Chondrocyte (in vitro differentiated cells): ENCODE results near the gene MORN1. TPM values are rescaled to one million over a fixed set of nuclear protein-coding genes. Genes with fewer than 3 reads are reported as not detected.

Source experiments
- DNase-seq: peaks from one replicate; pipeline ENCODE4 v3.0.0; 2021; ENCODE audit warnings: mixed read lengths, low spot score
- H3K27ac Mint-ChIP-seq: one replicate; pipeline ENCODE4 v1.8.0; 2021; ENCODE audit warnings: mild to moderate bottlenecking, moderate library complexity, mixed read lengths; ENCODE audit not compliant: unreplicated experiment
- H3K27me3 Mint-ChIP-seq: 2 replicates; pipeline ENCODE4 v1.8.0; 2021; ENCODE audit warnings: low read depth, mixed read lengths
- H3K36me3 Mint-ChIP-seq: 2 replicates; pipeline ENCODE4 v1.8.0; 2021; ENCODE audit warnings: low read depth, mixed read lengths
- H3K4me1 Mint-ChIP-seq: 2 replicates; pipeline ENCODE4 v1.8.0; 2021; ENCODE audit warnings: low read depth, mild to moderate bottlenecking, mixed read lengths
- H3K4me3 Mint-ChIP-seq: one replicate; pipeline ENCODE4 v1.8.0; 2021; ENCODE audit warnings: mild to moderate bottlenecking, moderate library complexity, mixed read lengths; ENCODE audit not compliant: unreplicated experiment
- H3K9me3 Mint-ChIP-seq: 2 replicates; pipeline ENCODE4 v1.8.0; 2021; ENCODE audit warnings: low read depth, mixed read lengths
- CTCF ChIP-seq: fragments of 200-600 bp; sonication (generic); IDR thresholded peaks from 2 replicates; pipeline ENCODE4 v1.5.0; 2021; ENCODE audit warnings: antibody characterized with exemption, mild to moderate bottlenecking, moderate library complexity
- total RNA-seq: library from RNA; stranded (reverse); gene quantifications from 3 replicates; pipeline ENCODE4 v1.2.1, GENCODE V29; 2021

The MORN1 gene
- total RNA-seq, 1 donor from 2014 or later = 6.7 TPM

- no peak for DNase-seq
- Mint-ChIP-seq H3K27ac (no peak overlapping the region), H3K27me3 (no peaks in the 10 kb centered on the region), H3K4me1 (peaks cover 27% of the 10 kb centered on the region), H3K9me3 (no peaks in the 10 kb centered on the region), H3K36me3 (peaks cover 21% of the 10 kb centered on the region), H3K4me3 (no peak overlapping the region)
- no peak for TF ChIP-seq CTCF
Observed at GRCh38 chr1:2402420-2402819, 11.1 kb upstream of the MORN1 start.

GRCh38 chr1:2400950-2401649, 9.7 kb upstream of the MORN1 start:
- Mint-ChIP-seq H3K27ac (no peak overlapping the region), H3K4me1 (peaks cover 22% of the 10 kb centered on the region), H3K9me3 (no peaks in the 10 kb centered on the region), H3K36me3 (peaks cover 27% of the 10 kb centered on the region), H3K27me3 (no peaks in the 10 kb centered on the region), H3K4me3 (no peak overlapping the region)
- TF ChIP-seq CTCF = no peak
- DNase-seq = no peak

- no peak for TF ChIP-seq CTCF
- Mint-ChIP-seq H3K27me3 (no peaks in the 10 kb centered on the region), H3K4me3 (no peak overlapping the region), H3K9me3 (no peaks in the 10 kb centered on the region), H3K4me1 (peaks cover 17% of the 10 kb centered on the region), H3K27ac (no peak overlapping the region), H3K36me3 (peaks cover 29% of the 10 kb centered on the region)
- no peak for DNase-seq
Observed at GRCh38 chr1:2400576-2400909, 9.2 kb upstream of the MORN1 start.

GRCh38 chr1:2399890-2400575, 8.7 kb upstream of the MORN1 start:
- Mint-ChIP-seq H3K9me3 (no peaks in the 10 kb centered on the region), H3K27me3 (no peaks in the 10 kb centered on the region), H3K27ac (no peak overlapping the region), H3K36me3 (peaks cover 29% of the 10 kb centered on the region), H3K4me3 (no peak overlapping the region), H3K4me1 (peaks cover 12% of the 10 kb centered on the region)
- no peak for TF ChIP-seq CTCF
- no peak for DNase-seq

GRCh38 chr1:2398871-2399270, 7.5 kb upstream of the MORN1 start:
- H3K27ac Mint-ChIP-seq = no peak overlapping the region
- H3K4me3 Mint-ChIP-seq = no peak overlapping the region
- H3K36me3 Mint-ChIP-seq = peaks cover 27% of the 10 kb centered on the region
- no peak for DNase-seq
- H3K9me3 Mint-ChIP-seq = no peaks in the 10 kb centered on the region
- no peak for TF ChIP-seq CTCF
- peaks cover 11% of the 10 kb centered on the region for H3K4me1 Mint-ChIP-seq
- H3K27me3 Mint-ChIP-seq = no peaks in the 10 kb centered on the region
